GM23248 (cell line): ENCODE results near the gene CPLX1. TPM values are rescaled to one million over a fixed set of nuclear protein-coding genes. Genes with fewer than 3 reads are reported as not detected.

ENCODE experiments used
- DNase-seq: peaks from one replicate; pipeline ENCODE4 v3.0.0-alpha.2; 2015
- H2AFZ ChIP-seq: fragments of 200-600 bp; sonication (generic); 2 replicates; pipeline ENCODE4 v1.6.1; 2016; ENCODE audit warnings: antibody characterized with exemption
- H3F3A ChIP-seq: fragments of 200-600 bp; sonication (generic); 2 replicates; pipeline ENCODE4 v1.6.1; 2016; ENCODE audit warnings: mild to moderate bottlenecking, antibody characterized with exemption, mixed run types; ENCODE audit not compliant: insufficient read depth
- H3K27ac ChIP-seq: fragments of 200-600 bp; sonication (generic); 2 replicates; pipeline ENCODE4 v1.5.1; 2016; ENCODE audit warnings: mild to moderate bottlenecking
- H3K27me3 ChIP-seq: fragments of 200-600 bp; sonication (generic); replicated peaks from 2 replicates; pipeline ENCODE4 v1.6.1; 2016; ENCODE audit warnings: mild to moderate bottlenecking; ENCODE audit not compliant: insufficient read depth
- H3K36me3 ChIP-seq: fragments of 200-600 bp; sonication (generic); 2 replicates; pipeline ENCODE4 v1.6.1; 2016; ENCODE audit warnings: low read depth, mild to moderate bottlenecking
- H3K4me1 ChIP-seq: fragments of 200-600 bp; sonication (generic); 2 replicates; pipeline ENCODE4 v1.6.1; 2016; ENCODE audit warnings: mild to moderate bottlenecking; ENCODE audit not compliant: insufficient read depth
- H3K4me2 ChIP-seq: fragments of 200-600 bp; sonication (generic); one replicate; pipeline ENCODE4 v1.6.1; 2016; ENCODE audit warnings: mild to moderate bottlenecking; ENCODE audit not compliant: unreplicated experiment
- H3K4me3 ChIP-seq: fragments of 200-600 bp; sonication (generic); 2 replicates; pipeline ENCODE4 v1.5.1; 2016; ENCODE audit warnings: mild to moderate bottlenecking
- H3K79me2 ChIP-seq: fragments of 200-600 bp; sonication (generic); 2 replicates; pipeline ENCODE4 v1.6.1; 2016; ENCODE audit warnings: mild to moderate bottlenecking; ENCODE audit not compliant: insufficient read depth
- H3K9ac ChIP-seq: fragments of 200-600 bp; sonication (generic); 2 replicates; pipeline ENCODE4 v1.6.1; 2016; ENCODE audit warnings: mild to moderate bottlenecking
- H3K9me2 ChIP-seq: fragments of 200-600 bp; sonication (generic); 2 replicates; pipeline ENCODE4 v1.6.1; 2016; ENCODE audit warnings: mixed run types, mild to moderate bottlenecking, moderate library complexity; ENCODE audit not compliant: insufficient read depth
- H3K9me3 ChIP-seq: fragments of 200-600 bp; sonication (generic); one replicate; pipeline ENCODE4 v1.6.1; 2017; ENCODE audit warnings: low read depth
- H4K20me1 ChIP-seq: fragments of 200-600 bp; sonication (generic); 2 replicates; pipeline ENCODE4 v1.6.0; 2016; ENCODE audit not compliant: insufficient read depth
- EZH2 ChIP-seq: fragments of 200-600 bp; sonication (generic); IDR thresholded peaks from 2 replicates; pipeline ENCODE4 v1.6.1; 2018; ENCODE audit warnings: antibody characterized with exemption, mild to moderate bottlenecking; ENCODE audit not compliant: insufficient read depth, poor library complexity, severe bottlenecking
- EZH2phosphoT487 ChIP-seq: fragments of 200-600 bp; sonication (generic); IDR thresholded peaks from 2 replicates; pipeline ENCODE4 v1.6.1; 2018; ENCODE audit warnings: antibody characterized with exemption, moderate library complexity, mild to moderate bottlenecking, low read depth; ENCODE audit not compliant: insufficient read depth
- WGBS, 2 experiments: methylation state at CpG; one replicate each; pipeline ENCODE4 v1.1.6; 2015 to 2017; ENCODE audit warnings: low lambda C conversion rate in 2 of 2, low coverage in 1 of 2; ENCODE audit errors: missing lambda C conversion rate in 2 of 2; 5-methylcytosine and 5-hydroxymethylcytosine counted together
- in situ Hi-C: fragments of 300-500 bp; cut with MboI; formaldehyde crosslinking; loops from 2 replicates; pipeline ENCODE4 v1.15.0; 2020
- polyA plus RNA-seq: library from polyadenylated mRNA; unstranded; fragments of >200 nt; fragmentation: Nextera tagmentation; extraction: Ambion mirVana; gene quantifications from 2 replicates; pipeline ENCODE4 v1.2.1, GENCODE V29; 2016
- total RNA-seq: library from RNA; depleted of rRNA; stranded (reverse); fragments of >200 nt; shearing (Covaris generic); gene quantifications from 2 replicates; pipeline ENCODE4 v1.2.3, GENCODE V29; 2014

The CPLX1 gene
- total and polyA plus RNA-seq, 2 experiments from 2014 or later, result not detected

DNA sequence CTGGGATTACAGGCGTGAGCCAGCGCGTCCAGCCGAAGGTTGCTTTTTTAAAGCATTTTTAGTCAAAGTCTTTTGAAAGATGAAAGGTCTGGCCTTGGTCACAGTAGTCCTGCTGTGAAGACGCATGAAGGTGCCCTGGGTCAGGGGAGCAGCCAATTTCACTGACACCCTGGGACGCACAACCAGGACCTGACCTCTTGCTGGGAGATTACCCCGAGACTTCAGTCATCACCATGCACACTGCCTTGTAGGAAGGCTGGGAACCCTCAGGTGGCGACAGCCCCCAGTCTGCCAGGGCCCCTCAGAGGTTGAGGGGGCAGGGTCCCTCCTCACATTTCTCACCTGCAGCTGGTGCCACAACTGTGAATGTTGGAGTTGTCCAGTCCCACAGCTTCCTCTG, 53.2 kb downstream of the CPLX1 start:
- Histone ChIP-seq H3K27ac (no peak overlapping the region), H3K79me2 (peaks cover 98% of the 10 kb centered on the region), H3K4me3 (no peak overlapping the region), H3K9me2 (no peaks in the 10 kb centered on the region), H2AFZ (no peak overlapping the region), H3K9me3 (no peaks in the 10 kb centered on the region), H4K20me1 (no peaks in the 10 kb centered on the region; the same call in none of the 2 replicates), H3K9ac (no peak overlapping the region), H3K4me2 (no peak overlapping the region), H3K4me1 (0 out of 2 replicates have a peak, but pooled peaks cover 2% of the 10 kb centered on the region), H3K36me3 (peaks cover 30% of the 10 kb centered on the region), H3K27me3 (no peaks in the 10 kb centered on the region), H3F3A (peaks cover 51% of the 10 kb centered on the region)
- in situ Hi-C loops, result no loop called here
- no peak for TF ChIP-seq EZH2
- no peak for TF ChIP-seq EZH2phosphoT487
- 87 to 92% methylated on average over 6 to 8 of the region's 8 CpGs for WGBS, 2 experiments
- no peak for DNase-seq

DNA sequence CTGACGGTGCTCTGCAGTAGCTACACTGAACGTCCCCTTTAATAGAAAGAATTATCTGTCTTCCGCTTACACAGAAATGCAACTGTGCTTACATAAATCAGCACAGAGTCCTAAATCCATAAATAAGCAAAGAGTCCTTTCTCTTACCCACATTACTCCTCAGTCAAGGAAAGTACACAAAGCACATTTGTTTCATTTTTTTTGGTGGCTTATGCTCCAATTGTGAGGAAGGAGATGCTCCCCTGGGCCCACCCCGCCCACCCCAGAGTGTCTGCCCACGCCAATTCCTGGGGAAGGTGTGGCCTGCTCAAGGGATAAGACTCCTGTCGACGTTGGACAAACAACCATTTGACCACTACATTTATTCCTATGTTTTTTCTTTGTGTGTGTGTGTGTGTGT, 53.8 kb downstream of the CPLX1 start:
- in situ Hi-C loops, result no loop called here
- Histone ChIP-seq H3K9me2 (no peaks in the 10 kb centered on the region), H3K4me3 (no peak overlapping the region), H3F3A (peaks cover 51% of the 10 kb centered on the region), H4K20me1 (peaks cover 3% of the 10 kb centered on the region), H3K79me2 (peaks cover 98% of the 10 kb centered on the region), H3K27ac (no peak overlapping the region), H3K4me2 (no peak overlapping the region), H3K9me3 (no peaks in the 10 kb centered on the region), H2AFZ (no peak overlapping the region), H3K36me3 (peaks cover 29% of the 10 kb centered on the region), H3K27me3 (no peaks in the 10 kb centered on the region), H3K4me1 (0 out of 2 replicates have a peak, but pooled peaks cover 2% of the 10 kb centered on the region), H3K9ac (no peak overlapping the region)
- DNase-seq, result no peak
- TF ChIP-seq EZH2phosphoT487, result no peak
- no peak for TF ChIP-seq EZH2
- WGBS, 2 experiments, result 54 to 65% methylated on average over 7 of the region's 7 CpGs

DNA sequence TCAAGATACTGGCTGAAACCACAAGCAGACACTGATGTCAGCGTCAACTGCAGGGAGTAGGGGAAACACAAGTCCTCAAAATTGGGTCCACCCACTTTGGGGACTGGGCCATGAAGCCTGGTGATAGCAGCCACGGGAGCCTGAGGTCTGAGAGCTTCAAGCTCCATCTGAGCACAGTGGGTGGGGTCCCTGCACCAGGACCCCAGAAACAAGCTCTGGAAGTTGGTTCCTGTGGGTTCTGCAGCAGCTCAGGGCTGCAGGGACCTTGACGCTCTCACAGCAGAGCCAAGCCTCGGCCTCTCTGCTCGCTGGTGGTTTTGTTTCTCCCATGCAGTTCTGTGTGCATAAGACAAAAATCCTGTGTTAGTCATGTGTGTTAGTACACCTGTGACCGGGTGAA, 54.5 kb downstream of the CPLX1 start:
- WGBS, 2 experiments, result 59 to 70% methylated on average over 6 of the region's 6 CpGs
- H3K4me3 ChIP-seq, result no peak overlapping the region
- no peak overlapping the region for H3K9ac ChIP-seq
- no peaks in the 10 kb centered on the region for H3K27me3 ChIP-seq
- H3K27ac ChIP-seq, result no peak overlapping the region
- peaks cover 28% of the 10 kb centered on the region for H3K36me3 ChIP-seq
- H3K4me2 ChIP-seq, result no peak overlapping the region
- DNase-seq, result no peak
- H3K9me3 ChIP-seq, result no peaks in the 10 kb centered on the region
- in situ Hi-C loops, result no loop called here
- peaks cover 3% of the 10 kb centered on the region for H4K20me1 ChIP-seq
- no peaks in the 10 kb centered on the region for H3K9me2 ChIP-seq
- peaks cover 57% of the 10 kb centered on the region for H3F3A ChIP-seq
- peaks cover 98% of the 10 kb centered on the region for H3K79me2 ChIP-seq
- TF ChIP-seq EZH2 (no peak), EZH2phosphoT487 (no peak)
- no peak overlapping the region for H2AFZ ChIP-seq
- peaks cover 4% of the 10 kb centered on the region; the same call in 1 of the 2 replicates for H3K4me1 ChIP-seq

DNA sequence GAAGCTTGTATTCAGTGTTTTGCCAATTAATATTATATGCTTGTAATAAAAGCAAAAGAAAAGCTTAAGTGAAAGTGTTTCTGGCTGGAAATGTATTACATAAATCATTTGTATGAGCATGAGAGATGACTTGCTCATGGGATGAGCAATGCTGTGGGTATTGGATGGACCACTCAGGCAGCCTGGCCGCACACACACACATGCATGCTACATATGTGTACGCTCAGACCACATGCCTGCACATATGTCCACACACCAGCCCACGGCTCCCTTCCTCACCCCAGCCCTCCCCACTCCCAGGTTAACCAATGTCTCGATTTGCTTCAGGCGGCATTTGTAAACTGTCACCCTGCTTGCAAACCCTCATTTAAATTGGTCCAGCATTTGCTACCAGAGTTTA, 55.9 kb downstream of the CPLX1 start:
- Histone ChIP-seq H4K20me1 (peaks cover 3% of the 10 kb centered on the region), H3K36me3 (peaks cover 18% of the 10 kb centered on the region), H3K4me1 (peaks cover 18% of the 10 kb centered on the region), H3K27ac (no peak overlapping the region), H3K79me2 (peaks cover 92% of the 10 kb centered on the region), H3K4me3 (no peak overlapping the region), H3K9me2 (no peaks in the 10 kb centered on the region), H2AFZ (no peak overlapping the region), H3K9ac (no peak overlapping the region), H3K27me3 (no peaks in the 10 kb centered on the region), H3K9me3 (no peaks in the 10 kb centered on the region), H3F3A (peaks cover 56% of the 10 kb centered on the region), H3K4me2 (no peak overlapping the region)
- TF ChIP-seq EZH2phosphoT487, result no peak
- TF ChIP-seq EZH2, result no peak
- in situ Hi-C loops, result no loop called here
- WGBS, 2 experiments, result 90 to 91% methylated on average over 5 of the region's 5 CpGs
- peak; percentile 38 for DNase-seq

DNA sequence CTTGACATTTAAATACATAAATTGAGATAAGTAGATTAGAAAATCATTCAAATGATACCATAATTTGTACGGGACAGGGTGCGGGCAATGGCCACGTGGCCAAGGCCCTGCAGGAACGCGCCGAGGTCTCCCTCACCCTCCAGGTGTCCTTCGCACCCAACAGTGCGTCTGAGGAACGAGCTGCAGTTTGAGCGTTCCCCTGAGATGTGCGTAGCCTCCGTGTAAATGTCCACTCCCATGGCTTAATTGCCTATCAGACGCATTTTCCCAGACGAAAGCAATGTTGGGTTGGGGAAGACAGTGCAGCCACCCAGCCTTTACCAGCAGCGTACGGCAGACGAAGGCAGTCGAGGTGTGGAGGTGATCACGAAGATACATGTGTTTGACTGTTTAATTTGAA, 56.4 kb downstream of the CPLX1 start:
- no peak overlapping the region for H2AFZ ChIP-seq
- in situ Hi-C loops, result no loop called here
- no peak overlapping the region for H3K4me3 ChIP-seq
- WGBS, 2 experiments, result 89 to 92% methylated on average over 19 of the region's 19 CpGs
- no peak for TF ChIP-seq EZH2
- no peak overlapping the region for H3K9ac ChIP-seq
- H3K4me1 ChIP-seq, result peaks cover 21% of the 10 kb centered on the region
- no peak overlapping the region for H3K4me2 ChIP-seq
- H3K9me2 ChIP-seq, result no peaks in the 10 kb centered on the region
- H3K27ac ChIP-seq, result no peak overlapping the region
- H3K79me2 ChIP-seq, result peaks cover 87% of the 10 kb centered on the region
- peaks cover 14% of the 10 kb centered on the region for H3K36me3 ChIP-seq
- H3F3A ChIP-seq, result peaks cover 61% of the 10 kb centered on the region
- DNase-seq, result no peak
- no peaks in the 10 kb centered on the region for H3K9me3 ChIP-seq
- H4K20me1 ChIP-seq, result peaks cover 3% of the 10 kb centered on the region
- H3K27me3 ChIP-seq, result no peaks in the 10 kb centered on the region
